NT2/D1 (cell line): ENCODE results near the gene CPEB4.

ENCODE experiments used
- SUZ12 ChIP-seq: IDR thresholded peaks from 2 replicates; pipeline ENCODE4 v1.6.1; 2011; ENCODE audit not compliant: insufficient read length, insufficient read depth; ENCODE audit errors: extremely low read depth
- YY1 ChIP-seq: IDR thresholded peaks from 2 replicates; pipeline ENCODE4 v1.6.1; 2011; ENCODE audit not compliant: insufficient read length, insufficient read depth
- ZNF274 ChIP-seq: IDR thresholded peaks from 2 replicates; pipeline ENCODE4 v1.6.1; 2011; ENCODE audit warnings: mild to moderate bottlenecking, low read depth, low read length

DNA sequence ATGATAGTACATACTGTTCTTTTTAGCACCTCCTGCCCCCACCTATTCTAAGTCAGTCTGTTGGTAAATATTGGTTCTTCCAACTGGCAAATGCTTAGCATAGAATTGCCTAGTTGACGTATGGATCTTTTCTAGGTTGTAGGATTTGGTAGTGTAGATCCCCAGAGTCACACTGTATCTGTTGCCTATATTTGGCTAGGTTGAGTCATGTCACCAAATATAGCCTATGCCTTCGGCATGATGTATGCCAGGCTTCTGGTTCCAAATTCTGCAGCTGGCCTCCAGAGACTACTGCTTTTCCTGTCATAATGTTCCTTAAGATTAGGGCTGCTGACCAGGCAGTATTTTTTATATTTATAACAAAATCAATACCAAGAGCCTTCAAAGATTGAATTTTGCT, 38.2 kb downstream of the CPEB4 start:
- TF ChIP-seq ZNF274 (no peak), YY1 (no peak), SUZ12 (no peak)
